ENCODE results near the gene MON2.
"Not testable (repeated sequence)": the region's sequence is repeated elsewhere in the genome, so short reads cannot be mapped to it uniquely, and the experiment has no call there.

The MON2 gene

DNA sequence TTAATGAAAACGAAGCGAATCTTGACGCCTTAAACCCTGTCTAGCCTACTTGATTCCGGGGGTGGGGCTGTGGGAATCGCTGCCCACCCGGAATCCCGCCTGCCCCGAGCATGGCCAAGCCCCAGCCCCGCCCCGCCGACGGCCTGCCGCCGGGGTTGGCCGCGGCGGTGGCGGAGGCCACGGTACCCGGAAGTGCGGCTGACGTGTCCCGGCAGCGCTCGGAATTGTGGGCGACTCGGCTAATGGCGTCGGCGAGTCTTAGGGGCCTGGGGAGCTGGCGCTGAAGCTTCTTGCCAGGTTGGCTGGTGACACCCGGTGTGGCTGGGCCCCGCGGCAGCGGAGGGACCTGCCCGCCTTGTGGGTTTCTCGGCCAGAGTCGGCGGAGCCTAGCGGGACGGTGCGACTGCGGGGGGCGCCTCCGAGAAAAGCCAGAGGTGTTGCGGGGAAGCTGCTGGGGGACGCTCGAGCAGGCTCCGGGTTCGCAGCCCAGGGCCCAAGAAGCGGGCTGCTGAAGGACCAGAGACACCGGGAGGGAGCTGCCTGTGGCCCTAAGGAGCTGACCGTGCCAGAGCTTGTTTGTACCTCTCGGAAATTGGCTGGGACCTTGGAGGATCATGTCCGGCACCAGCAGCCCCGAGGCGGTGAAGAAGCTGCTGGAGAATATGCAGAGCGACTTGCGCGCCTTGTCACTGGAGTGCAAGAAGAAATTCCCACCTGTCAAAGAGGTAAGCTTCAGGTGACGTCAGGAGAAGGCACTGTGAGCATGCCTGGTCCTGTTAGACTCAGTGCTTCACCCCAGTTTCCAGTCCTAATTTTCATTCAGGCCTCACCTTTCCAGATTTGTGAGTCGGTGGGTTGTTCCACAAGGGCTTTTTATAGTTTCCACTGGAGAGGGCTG is at the start of gene MON2:
TSS of gene MON2 (plus strand) at position 233 of the 898 bp plus-strand sequence. CDS start at position 615, 382 bp downstream.
- DNase-seq, result peak; percentile 72

- DNase-seq, result no peak
Measured at GRCh38 chr12:62426089-62426488, 40.5 kb upstream of the MON2 start.

GRCh38 chr12:62429457-62429856 is 37.2 kb upstream of the MON2 start:
- no peak for DNase-seq

DNA sequence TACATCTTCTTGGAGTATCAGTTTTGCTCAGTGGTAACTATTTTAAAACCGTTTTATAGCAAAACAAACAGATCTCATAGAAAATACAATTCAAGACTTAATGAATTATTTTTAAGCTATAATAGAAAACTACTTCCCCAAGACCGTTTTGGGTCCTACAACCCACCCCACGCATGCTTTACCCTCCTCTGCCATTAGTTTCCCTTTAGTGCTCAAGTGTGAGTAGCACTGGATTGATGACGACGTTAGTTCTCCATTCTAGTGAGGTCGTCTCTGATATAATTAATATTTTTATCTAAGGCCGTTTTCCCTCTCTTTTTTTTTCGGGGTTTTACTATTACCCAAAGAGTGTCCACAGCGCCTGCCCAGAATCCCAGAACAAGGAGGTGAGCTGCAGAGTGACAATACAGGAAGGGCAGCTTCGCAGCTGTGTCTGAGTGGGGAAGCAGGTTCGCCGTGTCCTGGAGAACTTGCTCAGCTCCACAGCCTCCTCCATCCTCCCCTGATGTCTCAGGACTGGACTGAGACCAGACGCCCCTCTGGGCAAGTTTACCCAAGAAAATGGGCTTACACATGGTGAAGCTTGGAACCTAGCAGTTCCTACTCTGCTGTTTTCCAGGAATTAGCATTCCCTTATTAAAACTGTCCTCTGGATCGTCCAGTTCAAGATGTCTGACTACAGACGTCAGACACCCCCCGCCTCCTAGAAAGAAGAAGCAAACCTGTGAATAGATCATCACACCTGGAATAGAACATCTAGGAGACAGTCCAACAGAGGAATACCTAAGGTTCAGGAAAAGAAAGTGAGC is 31.9 kb upstream of the MON2 start:
- no peak for DNase-seq

DNA sequence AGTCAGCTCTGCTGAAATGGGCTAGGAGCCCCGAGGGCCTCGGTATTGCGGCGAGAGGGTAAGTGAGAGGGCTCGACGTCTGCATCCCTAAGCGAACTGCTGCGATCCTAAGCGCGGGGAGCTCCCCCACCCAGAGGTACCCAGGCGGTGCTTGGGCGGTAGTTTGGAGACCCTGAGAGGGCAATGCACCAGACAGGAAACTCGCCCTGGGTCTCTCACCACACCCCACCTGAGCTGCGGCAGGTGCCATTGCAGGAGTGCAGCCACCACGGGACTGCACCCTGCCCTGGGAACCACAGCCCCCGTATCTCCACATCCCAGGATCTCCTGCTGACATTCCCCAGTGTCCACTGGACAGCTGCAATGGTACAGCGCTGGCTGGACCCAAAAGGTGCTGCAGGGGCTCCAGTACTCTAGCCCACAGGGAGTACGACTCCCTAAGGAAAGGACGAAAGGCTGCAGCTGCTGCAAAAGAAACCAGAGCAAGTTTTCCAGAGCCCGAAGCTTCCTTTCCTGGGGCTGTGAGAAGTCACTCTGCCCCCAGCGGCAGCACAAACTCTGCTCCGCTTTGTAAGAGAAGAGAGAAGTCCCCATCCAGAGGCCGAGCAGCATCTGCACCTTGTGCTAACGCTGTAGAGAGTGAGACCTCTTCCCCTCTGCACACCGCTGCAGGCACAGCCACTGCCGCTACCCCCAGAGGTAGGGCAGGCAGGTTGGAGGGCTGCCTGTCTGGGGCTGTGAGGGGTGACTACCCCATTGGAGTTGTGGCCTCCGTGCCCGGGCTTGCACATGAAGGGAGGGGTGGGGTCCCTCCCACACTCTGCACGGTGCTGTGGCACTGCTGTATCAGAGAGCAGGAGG is 31.1 kb upstream of the MON2 start:
- no peak for DNase-seq

- DNase-seq, result no peak
Measured at GRCh38 chr12:62436164-62436503, 30.5 kb upstream of the MON2 start.

DNA sequence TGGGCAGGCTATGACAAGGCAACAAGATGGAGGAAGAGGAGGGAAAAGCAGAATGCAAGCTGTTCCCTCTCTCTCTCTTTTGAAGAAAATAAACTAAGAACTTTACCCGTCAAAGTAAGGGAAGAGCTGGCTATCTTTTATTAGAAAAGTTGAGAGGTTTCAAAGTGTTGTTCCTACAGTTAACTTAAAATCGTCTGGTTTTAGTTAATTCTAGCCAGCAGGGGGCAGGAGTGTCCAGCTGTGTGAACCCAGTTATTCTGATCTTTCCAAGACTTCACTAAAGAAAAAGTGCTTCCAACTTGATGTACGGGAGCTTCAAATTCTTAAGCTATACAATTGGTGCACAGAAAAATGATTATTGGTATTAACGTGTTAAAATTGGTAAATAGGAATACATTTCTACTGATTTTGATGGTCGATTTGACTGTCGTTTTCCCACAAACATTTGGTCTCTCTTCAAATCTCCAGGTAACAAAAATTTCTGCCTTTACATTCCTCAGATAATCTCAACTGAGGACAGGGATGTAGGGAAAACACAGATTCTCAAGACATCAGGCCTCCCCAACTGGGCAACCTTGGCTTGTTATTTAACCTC is 28.4 kb upstream of the MON2 start:
- DNase-seq, result peak; percentile 43

DNA sequence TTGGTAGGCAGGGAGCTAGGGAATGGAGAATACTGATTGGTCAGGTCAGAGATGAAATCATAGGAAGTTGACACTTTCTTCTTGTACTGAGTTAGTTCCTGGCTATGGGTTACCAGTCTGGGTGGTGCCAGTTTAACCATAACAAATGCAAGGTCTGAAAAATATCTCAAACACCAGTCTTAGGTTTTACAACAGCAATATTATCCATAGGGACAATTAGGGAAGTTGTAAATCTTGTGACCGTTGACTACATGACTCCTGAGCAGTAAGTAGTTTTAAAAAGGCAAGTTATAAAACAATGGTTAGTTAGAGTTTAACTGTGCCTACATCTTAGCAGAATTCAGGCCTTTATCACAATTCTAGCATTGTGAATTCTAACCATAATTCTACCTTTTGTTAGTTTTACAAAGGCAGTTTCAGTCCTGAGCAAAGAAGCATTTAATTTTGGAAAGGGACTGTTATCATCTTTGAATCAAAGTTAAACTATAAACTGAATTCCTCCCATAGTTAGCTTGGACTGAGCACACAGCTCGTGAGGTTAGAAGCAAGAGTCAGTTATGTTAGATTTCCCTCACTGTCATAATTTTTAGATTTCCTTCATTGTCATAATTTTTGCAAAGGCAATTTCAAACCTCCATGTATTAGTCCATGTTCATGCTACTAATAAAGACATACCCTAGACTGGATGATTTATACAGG is 19.7 kb upstream of the MON2 start:
- DNase-seq, result no peak

- no peak for DNase-seq
Measured at GRCh38 chr12:62448436-62448835, 18.2 kb upstream of the MON2 start.

- DNase-seq, result not testable (repeated sequence)
Measured at GRCh38 chr12:62455429-62455828, 11.2 kb upstream of the MON2 start.

DNA sequence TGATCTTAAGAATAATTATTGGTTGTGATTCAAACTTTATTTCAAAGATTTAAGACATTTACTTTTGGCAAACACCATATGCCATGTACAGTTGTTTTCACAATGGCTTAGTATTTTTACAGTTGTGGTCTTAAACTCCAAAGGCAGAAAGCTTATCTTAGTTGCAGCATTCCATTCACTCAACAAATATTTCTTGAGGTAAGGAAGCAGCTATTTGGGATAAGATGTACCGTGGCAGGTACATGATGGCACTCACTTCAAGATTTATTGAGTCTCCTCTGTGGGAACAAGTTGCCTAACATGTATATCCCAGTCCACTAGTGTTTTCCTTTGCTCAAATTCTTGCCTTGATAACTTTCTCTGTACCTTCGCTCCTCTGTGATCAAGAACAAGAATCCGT is 8.0 kb upstream of the MON2 start:
- DNase-seq, result no peak

DNA sequence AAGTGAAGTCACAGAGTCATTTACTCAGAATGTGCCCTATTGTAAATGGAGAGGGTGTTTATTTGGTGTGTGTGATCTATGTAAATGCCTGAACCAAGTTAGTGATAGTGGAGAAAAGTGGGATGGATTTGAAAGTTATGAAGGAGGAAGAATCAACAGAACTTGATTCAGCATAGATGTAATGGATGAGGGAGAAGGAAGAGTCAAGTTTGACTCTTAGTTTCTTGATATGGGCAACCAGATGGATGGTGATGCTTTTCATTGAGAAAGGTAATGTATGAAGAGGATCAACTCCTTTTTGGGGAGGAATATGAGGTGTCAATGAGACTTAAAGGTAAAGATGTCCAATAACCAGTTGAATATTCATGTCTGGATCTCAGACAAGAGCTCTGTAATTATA is 6.7 kb upstream of the MON2 start:
- DNase-seq, result no peak

GRCh38 chr12:62461171-62461837 is 5.3 kb upstream of the MON2 start:
- not testable (repeated sequence) for DNase-seq

GRCh38 chr12:62463252-62463651 is 3.4 kb upstream of the MON2 start:
- DNase-seq, result not testable (repeated sequence)

DNA sequence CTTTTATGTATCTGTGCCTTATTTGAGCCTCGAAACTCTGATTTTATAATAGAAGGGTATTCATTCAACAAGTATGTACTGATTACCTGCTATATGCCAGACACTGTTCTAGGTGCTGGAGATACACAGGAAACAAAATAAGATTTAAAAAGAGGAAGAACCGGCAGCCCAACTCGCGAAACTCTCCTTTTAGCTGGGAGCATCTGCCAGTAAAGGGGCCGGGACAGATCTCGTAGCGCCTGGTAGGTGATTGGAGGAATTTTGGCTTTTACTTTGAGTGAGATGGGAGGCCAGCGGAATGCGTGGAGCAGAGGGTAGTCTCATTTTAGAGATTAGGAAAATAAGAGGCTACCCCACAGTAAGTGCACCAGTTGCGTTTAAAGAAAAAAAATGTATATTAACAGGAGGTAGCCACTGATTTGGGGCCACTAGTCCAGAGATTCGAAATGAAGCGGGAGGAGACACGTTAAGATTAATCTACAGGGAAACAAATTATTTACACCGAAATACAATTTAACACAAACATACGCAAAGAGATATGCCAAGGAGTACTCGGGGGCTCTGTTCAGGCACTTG is 520 bp upstream of the MON2 start:
- no peak for DNase-seq

- no peak for DNase-seq
Measured at GRCh38 chr12:62468397-62468796, 1.8 kb downstream of the MON2 start.

DNA sequence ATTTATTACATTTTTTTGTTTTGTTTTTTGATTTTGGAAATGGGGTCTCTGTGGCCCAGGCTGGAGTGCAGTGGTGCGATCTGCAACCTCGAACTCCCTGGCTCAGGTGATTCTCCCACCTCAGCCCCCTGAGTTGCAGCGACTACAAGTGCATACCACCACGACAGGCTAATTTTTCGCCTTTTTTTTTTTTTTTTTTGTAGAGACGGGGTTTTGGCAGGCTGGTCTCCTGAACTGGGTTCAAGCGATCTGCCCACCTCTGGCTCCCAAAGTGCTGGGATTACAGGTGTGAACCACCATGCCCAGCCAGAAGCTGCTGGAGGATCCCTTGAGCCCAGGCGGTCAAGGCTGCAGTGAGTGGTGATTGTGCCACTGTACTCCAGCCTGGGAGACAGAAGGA is 2.3 kb downstream of the MON2 start:
- no peak for DNase-seq

GRCh38 chr12:62469704-62470103 is 3.1 kb downstream of the MON2 start:
- no peak for DNase-seq

DNA sequence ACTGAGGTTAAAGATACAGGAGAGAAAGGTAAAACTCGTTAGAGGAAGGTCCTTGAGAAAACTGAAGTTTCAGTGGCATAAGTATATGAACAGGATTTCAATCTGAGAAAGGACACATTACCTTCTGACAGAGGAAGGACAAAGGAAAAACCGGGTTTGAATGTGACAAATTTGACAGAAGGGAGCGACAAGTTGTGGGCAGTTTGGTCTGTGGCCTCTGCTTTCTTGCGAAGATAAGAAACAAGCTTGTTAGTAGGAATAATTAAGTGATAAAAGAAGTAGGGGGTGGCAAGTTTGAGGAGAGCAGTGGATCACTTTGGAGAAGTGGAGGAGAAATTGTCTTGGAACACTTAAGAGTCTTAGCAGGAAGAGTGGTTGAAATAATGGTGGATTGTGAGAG is 5.1 kb downstream of the MON2 start:
- DNase-seq, result no peak

DNA sequence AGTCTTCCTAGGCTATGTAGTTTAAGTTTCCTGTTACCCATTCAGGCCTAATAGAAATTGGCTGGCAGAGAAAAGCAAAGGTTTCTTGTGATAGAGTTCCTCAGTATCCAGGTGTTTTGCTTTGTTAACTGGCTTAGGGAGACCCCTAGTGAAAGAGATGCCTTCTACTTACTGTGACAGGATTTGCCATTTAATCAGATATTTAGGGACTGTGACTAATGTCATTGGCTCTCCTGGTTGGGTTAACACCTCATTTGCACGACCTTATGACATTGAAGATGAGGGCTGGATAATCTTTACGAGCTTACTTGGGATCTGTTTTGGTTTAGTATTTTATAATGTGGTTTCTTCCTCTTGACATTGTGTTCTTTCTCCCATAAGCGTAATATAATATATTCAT is 5.8 kb downstream of the MON2 start:
- DNase-seq, result no peak

All from activated T-cell treated with anti-CD3 and anti-CD28 coated beads for 4 hours (primary cell).